Neural cell (in vitro differentiated cells): Measurements from ENCODE around the gene SHBG. TPM values are rescaled to one million over a fixed set of nuclear protein-coding genes. Genes with fewer than 3 reads are reported as not detected.

Experiments
- H2AFZ ChIP-seq: fragments of 200-600, 300-800 bp; sonication (generic), shearing (Covaris generic); 2 replicates; pipeline ENCODE4 v1.6.0; 2014; ENCODE audit warnings: low read depth, mild to moderate bottlenecking, antibody characterized with exemption, low read length, moderate library complexity
- H3F3A ChIP-seq: fragments of 200-600 bp; shearing (Covaris generic); 2 replicates; pipeline ENCODE4 v1.6.1; 2016; ENCODE audit warnings: mild to moderate bottlenecking, moderate library complexity, mixed read lengths, antibody characterized with exemption, low read length; ENCODE audit not compliant: insufficient read depth, poor library complexity, severe bottlenecking
- H3K27ac ChIP-seq: fragments of 200-600, 300-800 bp; sonication (generic), shearing (Covaris generic); 2 replicates; pipeline ENCODE4 v1.5.1; 2014; ENCODE audit warnings: mild to moderate bottlenecking, low read length, moderate library complexity
- H3K27me3 ChIP-seq: fragments of 300-800, 200-600 bp; sonication (generic), shearing (Covaris generic); 2 replicates; pipeline ENCODE4 v1.6.0; 2014; ENCODE audit warnings: mild to moderate bottlenecking, low read depth, low read length, moderate library complexity; ENCODE audit not compliant: insufficient read depth
- H3K36me3 ChIP-seq: fragments of 300-800, 200-600 bp; sonication (generic), shearing (Covaris generic); 2 replicates; pipeline ENCODE4 v1.5.1; 2014; ENCODE audit warnings: mild to moderate bottlenecking, antibody characterized with exemption, low read length, moderate library complexity; ENCODE audit not compliant: insufficient read depth
- H3K4me2 ChIP-seq: fragments of 300-800, 200-600 bp; sonication (generic), shearing (Covaris generic); 2 replicates; pipeline ENCODE4 v1.6.0; 2014; ENCODE audit warnings: mild to moderate bottlenecking, low read length
- H3K4me3 ChIP-seq: fragments of 300-800, 200-600 bp; sonication (generic), shearing (Covaris generic); 2 replicates; pipeline ENCODE4 v1.5.1; 2014; ENCODE audit warnings: mild to moderate bottlenecking, low read length, moderate library complexity
- H3K79me2 ChIP-seq: fragments of 200-600 bp; shearing (Covaris generic); replicated peaks from 2 replicates; pipeline ENCODE4 v1.6.0; 2014; ENCODE audit warnings: mild to moderate bottlenecking, low read length, moderate library complexity; ENCODE audit not compliant: insufficient read depth
- H3K9ac ChIP-seq: fragments of 300-800, 200-600 bp; sonication (generic), shearing (Covaris generic); 2 replicates; pipeline ENCODE4 v1.6.1; 2016; ENCODE audit warnings: mild to moderate bottlenecking, low read length, mixed read lengths
- H3K9me2 ChIP-seq: fragments of 200-600 bp; shearing (Covaris generic); 2 replicates; pipeline ENCODE4 v1.6.1; 2016; ENCODE audit warnings: mild to moderate bottlenecking, low read length, mixed read lengths; ENCODE audit not compliant: insufficient read depth
- H3K9me3 ChIP-seq: fragments of 200-600, 300-800 bp; sonication (generic), shearing (Covaris generic); 2 replicates; pipeline ENCODE4 v1.6.1; 2016; ENCODE audit warnings: mild to moderate bottlenecking, mixed run types, low read length, moderate library complexity, mixed read lengths
- H4K20me1 ChIP-seq: fragments of 200-600 bp; shearing (Covaris generic); 2 replicates; pipeline ENCODE4 v1.6.1; 2016; ENCODE audit warnings: mild to moderate bottlenecking, mixed run types; ENCODE audit not compliant: insufficient read depth
- EP300 ChIP-seq: fragments of 450-650 bp; conservative IDR thresholded peaks from 2 replicates; pipeline ENCODE4 v1.6.1; 2014; ENCODE audit warnings: antibody characterized with exemption, mild to moderate bottlenecking, moderate library complexity; ENCODE audit not compliant: poor library complexity, severe bottlenecking
- EZH2 ChIP-seq: fragments of 200-600, 300-800 bp; shearing (Covaris generic), sonication (generic); IDR thresholded peaks from 2 replicates; pipeline ENCODE4 v1.6.1; 2014; ENCODE audit warnings: antibody characterized with exemption, low read length, borderline replicate concordance, mild to moderate bottlenecking; ENCODE audit not compliant: insufficient read depth, poor library complexity, severe bottlenecking
- MXI1 ChIP-seq: fragments of 450-650 bp; conservative IDR thresholded peaks from 2 replicates; pipeline ENCODE4 v1.6.1; 2014; ENCODE audit warnings: antibody characterized with exemption, mild to moderate bottlenecking; ENCODE audit not compliant: poor library complexity, severe bottlenecking
- POLR2AphosphoS5 ChIP-seq: IDR thresholded peaks from 2 replicates; pipeline ENCODE4 v1.6.1; 2012
- RAD21 ChIP-seq: fragments of 450-650 bp; conservative IDR thresholded peaks from 2 replicates; pipeline ENCODE4 v1.6.1; 2014; ENCODE audit warnings: antibody characterized with exemption, mild to moderate bottlenecking, moderate library complexity
- SMC3 ChIP-seq: fragments of 450-650 bp; conservative IDR thresholded peaks from 2 replicates; pipeline ENCODE4 v1.6.1; 2014; ENCODE audit warnings: antibody characterized with exemption, mild to moderate bottlenecking, moderate library complexity; ENCODE audit not compliant: poor library complexity
- TAF1 ChIP-seq: IDR thresholded peaks from 2 replicates; pipeline ENCODE4 v1.6.1; 2012; ENCODE audit warnings: low read depth
- polyA plus RNA-seq: library from polyadenylated mRNA; depleted of rRNA; stranded (reverse); fragments of >200 nt; gene quantifications from 2 replicates; pipeline ENCODE4 v1.2.3, GENCODE V29; 2014
- TF ChIP-seq, protein P1 (sequence below): fragments of 450-650 bp; IDR thresholded peaks from 2 replicates; pipeline ENCODE4 v1.5.1; 2014; ENCODE audit warnings: antibody characterized with exemption, mild to moderate bottlenecking, moderate library complexity; ENCODE audit not compliant: poor library complexity, severe bottlenecking
- TF ChIP-seq, protein P2 (sequence below): IDR thresholded peaks from 2 replicates; pipeline ENCODE4 v1.6.1; 2012; ENCODE audit warnings: borderline replicate concordance

The SHBG gene
- polyA plus RNA-seq, 1 donor from 2014 or later = 0.90 TPM

DNA sequence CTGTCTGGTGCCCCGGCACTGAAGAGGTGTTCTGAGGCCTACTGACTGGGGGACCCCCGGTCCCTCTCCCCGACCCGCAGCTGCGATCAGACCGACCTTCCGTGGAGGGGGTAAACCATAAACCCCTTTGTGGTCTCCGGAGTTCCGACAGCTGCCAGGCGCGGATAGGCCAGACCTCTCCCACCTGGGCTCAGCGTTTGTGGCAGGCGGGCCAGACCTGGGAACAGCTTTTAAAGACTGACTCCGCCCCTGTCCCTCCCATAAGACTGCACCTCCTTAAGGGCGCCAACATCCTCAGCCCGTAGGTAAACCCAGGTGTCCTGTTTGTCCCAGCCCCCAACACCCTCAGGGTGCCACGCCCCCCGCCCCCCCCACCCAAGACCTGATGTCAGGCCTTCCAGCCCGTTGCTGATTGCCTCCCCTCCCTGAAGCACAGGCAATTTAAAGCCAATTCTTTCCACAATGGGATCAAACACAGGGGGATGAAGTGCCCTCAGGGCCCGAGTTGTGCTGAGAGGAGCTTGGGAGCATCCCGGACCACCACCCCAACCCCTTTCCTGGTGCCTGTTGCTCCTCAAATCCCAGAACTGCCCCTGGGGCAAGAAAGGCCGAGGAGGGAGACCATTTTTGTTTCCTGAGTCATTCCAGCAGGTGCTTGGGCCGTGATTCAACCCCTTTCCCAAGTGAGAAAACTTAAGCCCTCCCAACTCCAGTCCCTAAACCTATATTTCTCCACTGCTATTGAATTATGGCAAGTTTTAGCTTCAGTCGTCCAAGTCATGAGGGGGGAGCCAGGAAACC, 39.8 kb upstream of the SHBG start, which contains the start of gene SOX15:
Gene SOX15, minus strand, starts transcription at position 204 of the 801 bp plus-strand sequence. CDS start 418 bp downstream, outside the sequence.
- H3K9ac ChIP-seq = no peak within 1 kb of the TSS
- H3K9me3 ChIP-seq = no peaks in the 10 kb centered on the region
- peaks cover 7% of the 10 kb centered on the region for H3K36me3 ChIP-seq
- H4K20me1 ChIP-seq = no peaks in the 10 kb centered on the region
- no peak within 1 kb of the TSS for H3K4me2 ChIP-seq
- H3K4me3 ChIP-seq = peak within 1 kb of the TSS; percentile 38
- H3K79me2 ChIP-seq = no peaks in the 10 kb centered on the region
- no peaks in the 10 kb centered on the region for H3K9me2 ChIP-seq
- H2AFZ ChIP-seq = no peak within 1 kb of the TSS
- H3K27ac ChIP-seq = no peak within 1 kb of the TSS
- no peaks in the 10 kb centered on the region for H3K27me3 ChIP-seq
- no peaks in the 10 kb centered on the region for H3F3A ChIP-seq
- TF ChIP-seq MXI1 (no peak), EP300 (no peak), EZH2 (no peak), TAF1 (no peak), RAD21 (no peak), SMC3 (no peak), POLR2AphosphoS5 (no peak)
- TF ChIP-seq, protein P1, sequence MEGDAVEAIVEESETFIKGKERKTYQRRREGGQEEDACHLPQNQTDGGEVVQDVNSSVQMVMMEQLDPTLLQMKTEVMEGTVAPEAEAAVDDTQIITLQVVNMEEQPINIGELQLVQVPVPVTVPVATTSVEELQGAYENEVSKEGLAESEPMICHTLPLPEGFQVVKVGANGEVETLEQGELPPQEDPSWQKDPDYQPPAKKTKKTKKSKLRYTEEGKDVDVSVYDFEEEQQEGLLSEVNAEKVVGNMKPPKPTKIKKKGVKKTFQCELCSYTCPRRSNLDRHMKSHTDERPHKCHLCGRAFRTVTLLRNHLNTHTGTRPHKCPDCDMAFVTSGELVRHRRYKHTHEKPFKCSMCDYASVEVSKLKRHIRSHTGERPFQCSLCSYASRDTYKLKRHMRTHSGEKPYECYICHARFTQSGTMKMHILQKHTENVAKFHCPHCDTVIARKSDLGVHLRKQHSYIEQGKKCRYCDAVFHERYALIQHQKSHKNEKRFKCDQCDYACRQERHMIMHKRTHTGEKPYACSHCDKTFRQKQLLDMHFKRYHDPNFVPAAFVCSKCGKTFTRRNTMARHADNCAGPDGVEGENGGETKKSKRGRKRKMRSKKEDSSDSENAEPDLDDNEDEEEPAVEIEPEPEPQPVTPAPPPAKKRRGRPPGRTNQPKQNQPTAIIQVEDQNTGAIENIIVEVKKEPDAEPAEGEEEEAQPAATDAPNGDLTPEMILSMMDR = no peak
- TF ChIP-seq, protein P2, sequence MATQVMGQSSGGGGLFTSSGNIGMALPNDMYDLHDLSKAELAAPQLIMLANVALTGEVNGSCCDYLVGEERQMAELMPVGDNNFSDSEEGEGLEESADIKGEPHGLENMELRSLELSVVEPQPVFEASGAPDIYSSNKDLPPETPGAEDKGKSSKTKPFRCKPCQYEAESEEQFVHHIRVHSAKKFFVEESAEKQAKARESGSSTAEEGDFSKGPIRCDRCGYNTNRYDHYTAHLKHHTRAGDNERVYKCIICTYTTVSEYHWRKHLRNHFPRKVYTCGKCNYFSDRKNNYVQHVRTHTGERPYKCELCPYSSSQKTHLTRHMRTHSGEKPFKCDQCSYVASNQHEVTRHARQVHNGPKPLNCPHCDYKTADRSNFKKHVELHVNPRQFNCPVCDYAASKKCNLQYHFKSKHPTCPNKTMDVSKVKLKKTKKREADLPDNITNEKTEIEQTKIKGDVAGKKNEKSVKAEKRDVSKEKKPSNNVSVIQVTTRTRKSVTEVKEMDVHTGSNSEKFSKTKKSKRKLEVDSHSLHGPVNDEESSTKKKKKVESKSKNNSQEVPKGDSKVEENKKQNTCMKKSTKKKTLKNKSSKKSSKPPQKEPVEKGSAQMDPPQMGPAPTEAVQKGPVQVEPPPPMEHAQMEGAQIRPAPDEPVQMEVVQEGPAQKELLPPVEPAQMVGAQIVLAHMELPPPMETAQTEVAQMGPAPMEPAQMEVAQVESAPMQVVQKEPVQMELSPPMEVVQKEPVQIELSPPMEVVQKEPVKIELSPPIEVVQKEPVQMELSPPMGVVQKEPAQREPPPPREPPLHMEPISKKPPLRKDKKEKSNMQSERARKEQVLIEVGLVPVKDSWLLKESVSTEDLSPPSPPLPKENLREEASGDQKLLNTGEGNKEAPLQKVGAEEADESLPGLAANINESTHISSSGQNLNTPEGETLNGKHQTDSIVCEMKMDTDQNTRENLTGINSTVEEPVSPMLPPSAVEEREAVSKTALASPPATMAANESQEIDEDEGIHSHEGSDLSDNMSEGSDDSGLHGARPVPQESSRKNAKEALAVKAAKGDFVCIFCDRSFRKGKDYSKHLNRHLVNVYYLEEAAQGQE = no peak

DNA sequence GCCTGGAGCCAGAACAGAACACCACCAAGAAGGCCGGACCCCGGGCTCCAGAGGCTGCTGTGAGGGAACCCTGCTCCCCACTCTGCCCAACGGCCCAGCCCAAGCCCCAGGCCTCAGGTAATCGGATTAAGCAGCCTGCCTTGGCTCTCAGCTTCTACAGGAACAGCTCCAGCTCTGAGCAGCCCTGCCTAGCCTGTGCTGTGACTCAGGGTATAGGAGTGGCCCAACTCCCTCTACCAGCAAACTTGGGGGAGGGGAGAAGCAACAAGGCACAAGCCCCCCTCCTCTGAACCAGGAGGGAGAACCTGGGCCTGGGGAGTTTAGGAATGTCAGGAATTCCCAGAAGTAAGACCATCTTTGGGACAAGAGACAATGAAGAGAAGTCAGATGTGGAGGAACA, 39.2 kb upstream of the SHBG start:
- no peak for TF ChIP-seq SMC3
- no peak for TF ChIP-seq EP300
- TF ChIP-seq TAF1 = no peak
- no peak for TF ChIP-seq RAD21
- TF ChIP-seq POLR2AphosphoS5 = no peak
- TF ChIP-seq, protein P1 = no peak
- no peak for TF ChIP-seq MXI1
- TF ChIP-seq EZH2 = no peak
- Histone ChIP-seq H3K9me2 (no peaks in the 10 kb centered on the region), H3F3A (no peaks in the 10 kb centered on the region), H3K27ac (no peak overlapping the region), H3K4me2 (no peak overlapping the region), H2AFZ (no peak overlapping the region), H3K9ac (no peak overlapping the region), H3K4me3 (no peak overlapping the region), H3K79me2 (no peaks in the 10 kb centered on the region), H3K9me3 (no peaks in the 10 kb centered on the region), H4K20me1 (no peaks in the 10 kb centered on the region), H3K36me3 (peaks cover 7% of the 10 kb centered on the region), H3K27me3 (no peaks in the 10 kb centered on the region)
